ENCODE results near the gene C10orf105.

GRCh38 chr10:71767420-71768035, 48.0 kb upstream of the C10orf105 start:
- TF ChIP-seq CTCF (conservative IDR thresholded peaks at IDR 0.05; ENCODE audit: low read depth, low read length): no peak
- TF ChIP-seq EZH2 (IDR thresholded peaks at IDR 0.05; ENCODE audit: low read length, unreplicated experiment): no peak

All from PC-3 (cell line).